ENCODE measurements around the gene PPAT.

GRCh38 chr4:56465599-56466295, 30.3 kb upstream of the PPAT start:
- TF ChIP-seq CTCF (IDR thresholded peaks at IDR 0.05) (no peak), POLR2A (IDR thresholded peaks at IDR 0.05) (no peak)

Measured in prostate gland (tissue), 2 donors.